Glomerular visceral epithelial cell (primary cell): Measurements from ENCODE around the gene MEA1.

ENCODE experiments used
- DNase-seq: peaks from one replicate; pipeline ENCODE4 v3.0.0-alpha.2; 2016; ENCODE audit errors: extremely low spot score

MEA1 gene

DNA sequence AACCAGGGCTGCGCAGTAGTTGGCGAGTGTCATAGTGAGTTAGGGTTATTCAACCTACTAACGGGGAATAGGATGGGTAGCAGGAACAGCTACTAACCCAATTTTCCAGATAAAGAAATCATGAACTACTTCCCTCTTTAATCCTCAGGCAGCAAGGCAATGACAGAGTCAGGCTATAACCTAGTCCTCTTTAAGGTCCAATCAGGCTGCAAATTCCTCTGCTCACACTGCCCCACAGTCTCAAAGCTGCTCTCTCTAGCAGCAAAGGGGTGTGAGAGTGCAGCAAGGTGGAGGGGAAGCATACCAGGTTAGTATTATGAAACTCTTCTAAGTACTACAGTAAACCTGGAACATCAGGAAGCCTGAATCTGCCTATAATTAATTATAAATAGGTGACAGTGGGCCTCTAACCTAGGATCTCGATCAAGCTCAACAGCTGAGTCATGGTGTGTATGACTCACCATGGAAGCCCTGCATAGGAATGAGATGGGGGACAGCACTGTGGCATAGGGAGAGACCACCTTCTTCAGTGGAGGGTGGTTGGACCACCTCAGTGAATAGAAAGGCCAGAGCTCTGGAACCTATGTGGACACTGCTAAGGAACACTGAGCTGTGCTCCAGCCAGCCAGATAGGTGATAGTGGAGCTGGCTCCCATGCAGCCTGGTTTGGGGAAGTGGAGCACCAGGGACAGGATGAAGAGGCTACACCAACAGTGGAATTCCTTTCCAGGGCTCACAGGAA, 42.7 kb downstream of the MEA1 start:
- no peak for DNase-seq

DNA sequence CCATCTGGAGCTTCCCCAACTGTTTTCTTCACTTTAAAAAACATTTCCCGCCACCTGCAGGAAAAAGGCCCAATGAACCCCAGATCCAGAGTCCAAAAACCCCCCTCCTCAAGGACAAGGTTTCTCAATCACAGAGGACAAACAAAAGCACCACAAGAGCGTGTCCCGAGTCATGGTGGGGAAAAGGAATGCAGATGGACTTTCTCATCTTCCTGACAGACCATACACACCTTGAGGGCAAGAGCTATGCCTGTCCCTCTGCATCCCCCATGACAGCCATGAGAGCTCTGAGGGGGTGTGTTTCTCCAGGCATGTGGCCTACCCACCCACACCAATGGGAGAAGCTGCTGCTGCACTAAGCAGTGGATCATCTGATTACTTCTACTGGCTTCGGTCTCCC, 43.8 kb downstream of the MEA1 start:
- DNase-seq, result no peak

- DNase-seq, result no peak
These were observed 44.3 kb downstream of the MEA1 start for GRCh38 chr6:42969431-42969830.

DNA sequence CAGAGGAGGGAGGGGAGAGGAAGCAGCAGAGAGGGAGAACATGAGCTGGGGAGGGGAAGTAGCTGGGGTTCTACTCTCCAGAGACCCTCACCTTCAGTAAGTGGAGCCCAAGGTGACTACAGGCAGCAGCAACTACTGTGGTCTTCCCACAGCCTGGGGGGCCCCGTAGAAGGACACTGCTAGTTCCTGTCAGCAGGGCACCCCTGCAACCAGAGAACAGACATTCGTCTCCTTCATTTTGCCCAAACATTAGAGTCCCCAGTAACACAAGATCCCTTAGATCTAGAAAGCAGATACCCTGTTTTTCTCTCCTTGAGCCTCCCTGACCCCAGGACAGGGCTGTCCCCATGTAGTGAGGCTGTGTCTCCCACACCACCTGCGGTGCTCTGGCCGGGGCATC, 45.0 kb downstream of the MEA1 start:
- no peak for DNase-seq

GRCh38 chr6:42968126-42968701, 45.5 kb downstream of the MEA1 start:
- DNase-seq, result no peak

DNA sequence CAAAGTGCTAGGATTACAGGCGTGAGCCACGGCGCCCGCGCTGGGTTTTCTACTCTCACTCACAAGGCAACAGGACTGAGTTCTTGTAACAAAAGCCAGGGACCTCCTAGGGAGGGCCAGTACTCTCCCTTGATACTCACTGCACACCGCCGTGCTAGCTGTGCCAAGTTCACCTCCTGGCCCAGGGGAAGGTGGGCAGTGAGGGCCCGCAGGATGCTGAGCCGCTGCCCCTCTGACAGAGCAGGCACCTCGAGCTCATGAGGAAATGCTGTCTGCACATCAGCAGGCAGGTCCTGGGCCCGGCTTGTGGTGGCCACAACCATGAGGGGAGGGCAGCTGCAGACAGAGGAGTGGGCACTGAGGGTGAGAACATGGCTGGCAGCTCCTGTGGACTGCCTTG, 46.5 kb downstream of the MEA1 start:
- DNase-seq, result no peak

GRCh38 chr6:42966571-42966970, 47.2 kb downstream of the MEA1 start:
- no peak for DNase-seq

GRCh38 chr6:42963855-42964605, 49.7 kb downstream of the MEA1 start:
- peak; percentile 48 for DNase-seq

GRCh38 chr6:42963179-42963854, 50.4 kb downstream of the MEA1 start:
- DNase-seq, result no peak

DNA sequence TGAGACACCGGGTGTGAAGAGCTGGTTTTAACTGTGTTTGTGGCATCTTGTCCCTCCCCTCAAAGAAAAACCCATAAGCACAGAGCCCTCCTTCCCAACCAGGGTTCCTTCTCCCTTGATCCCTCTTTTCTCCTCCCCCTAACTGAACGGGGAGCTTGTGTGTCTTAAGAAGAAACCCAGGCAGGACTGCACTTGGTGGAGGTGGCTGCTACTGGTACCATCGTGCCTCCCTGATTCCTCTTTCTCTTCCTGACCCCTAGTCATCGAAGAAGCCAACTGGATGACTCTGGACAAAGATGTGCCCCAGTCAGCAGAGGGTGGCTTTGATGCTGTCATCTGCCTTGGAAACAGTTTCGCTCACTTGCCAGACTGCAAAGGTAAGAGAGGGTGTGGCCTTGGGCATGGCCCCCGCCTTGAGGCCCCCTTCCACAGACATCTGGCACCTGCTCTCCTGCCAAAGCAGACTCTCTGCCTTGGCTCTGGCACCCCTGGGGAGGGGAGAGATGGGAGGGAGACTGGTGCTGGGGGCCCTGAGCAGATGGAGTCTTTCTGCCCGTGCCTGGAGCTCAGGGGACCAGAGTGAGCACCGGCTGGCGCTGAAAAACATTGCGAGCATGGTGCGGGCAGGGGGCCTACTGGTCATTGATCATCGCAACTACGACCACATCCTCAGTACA, 51.1 kb downstream of the MEA1 start:
- DNase-seq, result no peak

GRCh38 chr6:42962096-42962495, 51.6 kb downstream of the MEA1 start:
- DNase-seq, result no peak
